ENCODE data around the gene B4GALT2.

Gene B4GALT2

GRCh38 chr1:43980255-43981134, 1.5 kb downstream of the B4GALT2 start:
- TF ChIP-seq ZNF274 (IDR thresholded peaks at IDR 0.05; ENCODE audit: low read depth, low read length) = no peak
- peak overlapping the region; percentile 62; the same call in 1 of the 2 replicates for H3K4me3 ChIP-seq (ENCODE audit: low read length)

- H3K4me3 ChIP-seq (ENCODE audit: low read length) = no peak overlapping the region; the same call in 1 of the 2 replicates
- no peak for TF ChIP-seq ZNF274 (IDR thresholded peaks at IDR 0.05; ENCODE audit: low read depth, low read length)
Observed at GRCh38 chr1:43981135-43981491, 2.1 kb downstream of the B4GALT2 start.

GRCh38 chr1:43981636-43982035, 2.6 kb downstream of the B4GALT2 start:
- no peak overlapping the region for H3K4me3 ChIP-seq (ENCODE audit: low read length)
- TF ChIP-seq ZNF274 (IDR thresholded peaks at IDR 0.05; ENCODE audit: low read depth, low read length) = no peak

- no peak for TF ChIP-seq ZNF274 (IDR thresholded peaks at IDR 0.05; ENCODE audit: low read depth, low read length)
- H3K4me3 ChIP-seq (ENCODE audit: low read length) = no peak overlapping the region
Observed at GRCh38 chr1:43982241-43982640, 3.2 kb downstream of the B4GALT2 start.

GRCh38 chr1:43982808-43983207, 3.8 kb downstream of the B4GALT2 start:
- H3K4me3 ChIP-seq (ENCODE audit: low read length) = no peak overlapping the region
- no peak for TF ChIP-seq ZNF274 (IDR thresholded peaks at IDR 0.05; ENCODE audit: low read depth, low read length)

- no peak for TF ChIP-seq ZNF274 (IDR thresholded peaks at IDR 0.05; ENCODE audit: low read depth, low read length)
Observed at GRCh38 chr1:43983253-43983899, 4.4 kb downstream of the B4GALT2 start.

GRCh38 chr1:43984855-43985254, 5.8 kb downstream of the B4GALT2 start:
- H3K4me3 ChIP-seq (ENCODE audit: low read length) = no peak overlapping the region
- no peak for TF ChIP-seq ZNF274 (IDR thresholded peaks at IDR 0.05; ENCODE audit: low read depth, low read length)

More at GRCh38 chr1:43983253-43983899, 4.4 kb downstream of the B4GALT2 start:
- no peak overlapping the region for H3K4me3 ChIP-seq (ENCODE audit: low read length)

- TF ChIP-seq ZNF274 (IDR thresholded peaks at IDR 0.05; ENCODE audit: low read depth, low read length) = no peak
- no peak overlapping the region for H3K4me3 ChIP-seq (ENCODE audit: low read length)
Observed at GRCh38 chr1:43985984-43986595, 7.1 kb downstream of the B4GALT2 start.

- no peak for TF ChIP-seq ZNF274 (IDR thresholded peaks at IDR 0.05; ENCODE audit: low read depth, low read length)
- H3K4me3 ChIP-seq (ENCODE audit: low read length) = no peak overlapping the region
Observed at GRCh38 chr1:43986712-43987111, 7.7 kb downstream of the B4GALT2 start.

GRCh38 chr1:43987159-43987902, 8.3 kb downstream of the B4GALT2 start:
- H3K4me3 ChIP-seq (ENCODE audit: low read length) = no peak overlapping the region
- TF ChIP-seq ZNF274 (IDR thresholded peaks at IDR 0.05; ENCODE audit: low read depth, low read length) = no peak

- H3K4me3 ChIP-seq (ENCODE audit: low read length) = peak overlapping the region; percentile 73; the same call in 1 of the 2 replicates
- no peak for TF ChIP-seq ZNF274 (IDR thresholded peaks at IDR 0.05; ENCODE audit: low read depth, low read length)
Observed at GRCh38 chr1:43990271-43991199, 11.5 kb downstream of the B4GALT2 start.

- H3K4me3 ChIP-seq (ENCODE audit: low read length) = peak overlapping the region; percentile 73; the same call in 1 of the 2 replicates
- no peak for TF ChIP-seq ZNF274 (IDR thresholded peaks at IDR 0.05; ENCODE audit: low read depth, low read length)
Observed at GRCh38 chr1:43991200-43991475, 12.1 kb downstream of the B4GALT2 start.
